MCF 10A (cell line): Measurements from ENCODE around the gene FAM118B. TPM values are rescaled to one million over a fixed set of nuclear protein-coding genes. Genes with fewer than 3 reads are reported as not detected.

Source experiments
- BruUV-seq: library from RNA; stranded (reverse); fragments of 400-500 nt; replicated peaks from 2 replicates; lab custom pipeline; 2021; lab: Mats Ljungman, UMichigan
- CTCF ChIA-PET: fragments of 300-600 bp; sonication (Branson Sonifier 250); formaldehyde crosslinking; extraction: SDS; loops from one replicate; lab custom pipeline; 2021; ENCODE audit warnings: antibody characterized with exemption, inconsistent platforms; lab: Yijun Ruan, JAX
- POLR2A ChIA-PET: fragments of 300-600, 350-650 bp; sonication (Branson Sonifier 250); formaldehyde crosslinking; extraction: SDS; loops from one replicate; lab custom pipeline; 2020; ENCODE audit warnings: antibody characterized with exemption, inconsistent platforms; lab: Yijun Ruan, JAX
- DNase-seq: peaks from one replicate; pipeline ENCODE4 v3.0.0-alpha.2; 2018; ENCODE audit not compliant: unreplicated experiment
- H3K27ac Mint-ChIP-seq: one replicate; pipeline ENCODE4 v1.8.0; 2022; ENCODE audit warnings: mild to moderate bottlenecking, low read depth, mixed read lengths; ENCODE audit not compliant: unreplicated experiment
- H3K27me3 Mint-ChIP-seq: one replicate; pipeline ENCODE4 v1.8.0; 2022; ENCODE audit warnings: mixed read lengths; ENCODE audit not compliant: insufficient read depth, unreplicated experiment
- H3K36me3 Mint-ChIP-seq: one replicate; pipeline ENCODE4 v1.8.0; 2022; ENCODE audit warnings: mild to moderate bottlenecking, moderate library complexity, mixed read lengths; ENCODE audit not compliant: insufficient read depth, unreplicated experiment
- H3K4me1 Mint-ChIP-seq: one replicate; pipeline ENCODE4 v1.8.0; 2022; ENCODE audit warnings: mixed read lengths; ENCODE audit not compliant: insufficient read depth, unreplicated experiment
- H3K4me3 Mint-ChIP-seq: one replicate; pipeline ENCODE4 v1.8.0; 2022; ENCODE audit warnings: mild to moderate bottlenecking, moderate library complexity, mixed read lengths; ENCODE audit not compliant: unreplicated experiment
- H3K9me3 Mint-ChIP-seq: one replicate; pipeline ENCODE4 v1.8.0; 2022; ENCODE audit warnings: mixed read lengths; ENCODE audit not compliant: unreplicated experiment
- intact Hi-C: fragments of 100-400 bp; cut with micrococcal nuclease; formaldehyde crosslinking; loops from 2 replicates; pipeline ENCODE4 v1.14.1; 2022
- total RNA-seq: library from RNA; stranded (reverse); gene quantifications from 2 replicates; pipeline ENCODE4 v1.2.3, GENCODE V29; 2022
- TF ChIP-seq, protein P1 (sequence below): fragments of 200-600 bp; IDR thresholded peaks from one replicate; pipeline ENCODE4 v1.8.0; 2022; ENCODE audit warnings: antibody characterized with exemption, mild to moderate bottlenecking; ENCODE audit not compliant: unreplicated experiment

The FAM118B gene
- total RNA-seq, 1 experiment from 2014 or later: 8.3 TPM

DNA sequence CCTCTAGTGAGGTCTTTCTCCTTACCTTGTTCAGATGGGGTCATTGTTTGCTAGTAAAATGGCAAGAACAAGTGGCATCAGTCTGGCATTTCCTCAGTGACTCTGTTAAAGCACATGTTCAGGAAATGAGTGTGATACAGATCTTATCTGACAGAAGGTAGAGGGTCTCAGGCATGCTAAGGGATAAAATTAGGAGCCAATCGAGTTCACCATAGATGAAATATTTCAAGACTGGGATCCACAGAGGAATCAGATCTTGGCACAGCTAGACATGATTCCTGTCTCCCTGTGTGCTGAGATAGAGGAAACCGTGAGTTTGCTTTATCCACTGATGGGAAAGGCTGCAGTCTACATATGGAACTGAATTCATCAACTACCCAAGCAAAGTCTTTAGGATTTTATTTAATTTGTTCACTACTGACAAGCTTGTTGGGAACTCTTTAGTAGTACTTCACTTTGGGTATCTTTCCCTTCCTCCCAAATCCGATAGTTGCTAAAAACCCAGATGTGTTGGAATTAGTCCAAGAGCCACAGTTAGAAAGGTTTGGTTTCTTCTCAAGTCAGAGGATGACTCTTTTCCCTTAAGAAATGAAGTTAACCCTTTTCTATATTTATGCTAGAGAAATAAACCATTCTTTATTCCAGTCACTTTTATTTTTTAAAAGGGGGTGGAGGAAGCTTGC is 18.4 kb downstream of the FAM118B start:
- intact Hi-C loops: no loop called here
- H3K36me3 Mint-ChIP-seq: peaks cover 20% of the 10 kb centered on the region
- H3K4me1 Mint-ChIP-seq: no peaks in the 10 kb centered on the region
- DNase-seq: no peak
- no TSS peak for BruUV-seq
- CTCF ChIA-PET: interaction anchor here (0.5 kb wide), 1 partner anchor 187 kb away, joined by 4 read pairs; no protein-coding TSS in a partner anchor
- TF ChIP-seq, protein P1, sequence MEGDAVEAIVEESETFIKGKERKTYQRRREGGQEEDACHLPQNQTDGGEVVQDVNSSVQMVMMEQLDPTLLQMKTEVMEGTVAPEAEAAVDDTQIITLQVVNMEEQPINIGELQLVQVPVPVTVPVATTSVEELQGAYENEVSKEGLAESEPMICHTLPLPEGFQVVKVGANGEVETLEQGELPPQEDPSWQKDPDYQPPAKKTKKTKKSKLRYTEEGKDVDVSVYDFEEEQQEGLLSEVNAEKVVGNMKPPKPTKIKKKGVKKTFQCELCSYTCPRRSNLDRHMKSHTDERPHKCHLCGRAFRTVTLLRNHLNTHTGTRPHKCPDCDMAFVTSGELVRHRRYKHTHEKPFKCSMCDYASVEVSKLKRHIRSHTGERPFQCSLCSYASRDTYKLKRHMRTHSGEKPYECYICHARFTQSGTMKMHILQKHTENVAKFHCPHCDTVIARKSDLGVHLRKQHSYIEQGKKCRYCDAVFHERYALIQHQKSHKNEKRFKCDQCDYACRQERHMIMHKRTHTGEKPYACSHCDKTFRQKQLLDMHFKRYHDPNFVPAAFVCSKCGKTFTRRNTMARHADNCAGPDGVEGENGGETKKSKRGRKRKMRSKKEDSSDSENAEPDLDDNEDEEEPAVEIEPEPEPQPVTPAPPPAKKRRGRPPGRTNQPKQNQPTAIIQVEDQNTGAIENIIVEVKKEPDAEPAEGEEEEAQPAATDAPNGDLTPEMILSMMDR: no peak
- no peak overlapping the region for H3K27ac Mint-ChIP-seq
- H3K27me3 Mint-ChIP-seq: no peaks in the 10 kb centered on the region
- H3K4me3 Mint-ChIP-seq: no peak overlapping the region
- POLR2A ChIA-PET: interaction anchor here (0.6 to 3.1 kb wide), 3 partner anchors 18 to 287 kb away, joined by 3 to 14 read pairs (median 9); partner anchors contain the start of genes FAM118B, FOXRED1, RPUSD4 and SRPRA
- no peaks in the 10 kb centered on the region for H3K9me3 Mint-ChIP-seq

DNA sequence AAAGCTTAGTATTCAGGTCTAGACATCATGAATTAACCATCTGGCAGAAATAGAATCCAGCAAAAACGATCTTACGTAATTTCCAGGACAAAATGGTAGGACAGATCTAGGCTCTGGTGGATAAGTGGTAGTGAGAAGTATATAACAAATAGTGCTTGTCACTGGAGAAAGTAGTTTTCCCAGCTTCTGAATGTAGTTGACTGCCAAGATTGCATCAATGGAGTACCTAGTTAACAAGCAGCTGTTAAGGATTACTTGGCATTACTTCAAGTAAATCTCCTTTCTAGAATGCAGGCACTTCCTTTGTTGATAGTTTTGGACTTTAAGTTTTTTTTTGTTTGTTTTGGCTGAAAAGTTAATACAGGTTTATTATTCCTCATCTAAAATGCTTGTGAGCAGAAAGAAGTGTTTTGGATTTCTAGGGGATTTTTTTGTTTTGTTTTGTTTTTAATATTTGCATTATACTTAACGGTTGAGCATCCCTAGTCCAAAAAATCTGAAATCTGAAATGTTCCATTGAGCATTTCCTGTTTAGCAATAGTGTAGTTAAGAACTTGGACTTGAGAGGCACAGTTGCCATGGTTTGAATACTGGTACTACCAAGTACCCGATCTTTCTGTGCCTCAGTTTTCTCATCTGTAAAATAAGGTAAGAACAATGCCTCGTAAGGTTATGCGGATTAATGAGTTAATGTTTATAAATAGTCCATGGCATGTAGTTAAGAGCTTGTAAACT is 20.3 kb downstream of the FAM118B start:
- no peak overlapping the region for H3K4me3 Mint-ChIP-seq
- peak; percentile 18 for DNase-seq
- POLR2A ChIA-PET: interaction anchor here (2.9 to 3.1 kb wide), 2 partner anchors 20 to 36 kb away, joined by 9 to 14 read pairs; partner anchors contain the start of genes FAM118B, FOXRED1, RPUSD4 and SRPRA
- CTCF ChIA-PET: interaction anchor here (1.3 kb wide), 1 partner anchor 22 kb away, joined by 3 read pairs; no protein-coding TSS in a partner anchor
- TF ChIP-seq, protein P1: no peak
- no TSS peak for BruUV-seq
- no peaks in the 10 kb centered on the region for H3K27me3 Mint-ChIP-seq
- no peaks in the 10 kb centered on the region for H3K4me1 Mint-ChIP-seq
- H3K36me3 Mint-ChIP-seq: peaks cover 31% of the 10 kb centered on the region
- intact Hi-C loops: no loop called here
- H3K9me3 Mint-ChIP-seq: no peaks in the 10 kb centered on the region
- no peak overlapping the region for H3K27ac Mint-ChIP-seq

DNA sequence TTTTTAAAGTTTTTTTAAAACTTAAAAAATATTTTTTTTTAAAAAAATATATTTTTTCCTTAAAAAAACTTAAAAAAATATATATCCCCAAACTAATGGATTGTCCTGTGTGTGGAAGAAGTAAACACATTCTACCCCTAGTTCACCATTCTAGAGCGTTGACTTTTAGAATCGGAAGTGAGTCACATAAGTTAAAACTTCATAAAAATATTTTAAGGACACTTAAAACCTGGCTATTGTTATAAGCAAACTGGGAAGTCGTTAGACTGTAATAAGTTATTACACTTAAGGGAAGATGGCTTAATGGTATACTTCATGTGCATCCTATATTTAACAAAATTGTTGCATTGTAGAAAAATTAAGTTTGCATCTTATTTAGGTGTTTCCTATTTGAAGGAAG is 21.1 kb downstream of the FAM118B start:
- DNase-seq: no peak
- CTCF ChIA-PET: interaction anchor here (1.2 kb wide), 1 partner anchor 17 kb away, joined by 3 read pairs; no protein-coding TSS in a partner anchor
- Mint-ChIP-seq H3K27me3 (no peaks in the 10 kb centered on the region), H3K4me1 (no peaks in the 10 kb centered on the region), H3K4me3 (no peak overlapping the region), H3K36me3 (peaks cover 32% of the 10 kb centered on the region), H3K27ac (no peak overlapping the region), H3K9me3 (no peaks in the 10 kb centered on the region)
- TF ChIP-seq, protein P1: no peak
- intact Hi-C loops: no loop called here
- POLR2A ChIA-PET: no interaction called here
- BruUV-seq: no TSS peak

DNA sequence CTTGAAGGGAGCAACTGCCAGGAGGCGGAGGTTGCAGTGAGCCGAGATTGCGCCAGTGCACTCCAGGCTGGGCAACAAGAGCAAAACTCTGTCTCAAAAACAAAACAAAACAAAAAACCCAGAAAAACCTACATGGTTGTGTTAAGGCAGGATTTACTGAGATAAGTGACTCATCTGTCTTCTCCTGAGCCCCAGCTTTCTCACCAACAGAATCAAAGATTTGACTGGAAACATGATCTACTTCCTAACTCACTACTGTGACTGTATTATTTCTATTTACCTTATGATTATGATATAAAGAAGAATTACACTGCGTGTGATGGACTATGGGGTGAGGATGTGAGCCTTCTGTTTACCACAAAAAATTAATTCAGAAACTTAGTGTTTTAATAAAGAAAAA is 21.8 kb downstream of the FAM118B start:
- H3K9me3 Mint-ChIP-seq: no peaks in the 10 kb centered on the region
- peaks cover 39% of the 10 kb centered on the region for H3K36me3 Mint-ChIP-seq
- H3K4me3 Mint-ChIP-seq: no peak overlapping the region
- DNase-seq: no peak
- H3K27me3 Mint-ChIP-seq: no peaks in the 10 kb centered on the region
- TF ChIP-seq, protein P1: no peak
- H3K4me1 Mint-ChIP-seq: no peaks in the 10 kb centered on the region
- ChIA-PET CTCF (interaction anchor here (1.2 kb wide), 1 partner anchor 17 kb away, joined by 3 read pairs; no protein-coding TSS in a partner anchor), POLR2A (no interaction called here)
- no peak overlapping the region for H3K27ac Mint-ChIP-seq
- no TSS peak for BruUV-seq
- intact Hi-C loops: no loop called here
